GM19455 (cell line): ENCODE measurements around the gene CLSTN2.

Source experiments
- ATAC-seq: cut with Tn5 transposase; IDR thresholded peaks from one replicate; pipeline ENCODE4 v1.9.1; 2021; ENCODE audit not compliant: unreplicated experiment

The CLSTN2 gene

DNA sequence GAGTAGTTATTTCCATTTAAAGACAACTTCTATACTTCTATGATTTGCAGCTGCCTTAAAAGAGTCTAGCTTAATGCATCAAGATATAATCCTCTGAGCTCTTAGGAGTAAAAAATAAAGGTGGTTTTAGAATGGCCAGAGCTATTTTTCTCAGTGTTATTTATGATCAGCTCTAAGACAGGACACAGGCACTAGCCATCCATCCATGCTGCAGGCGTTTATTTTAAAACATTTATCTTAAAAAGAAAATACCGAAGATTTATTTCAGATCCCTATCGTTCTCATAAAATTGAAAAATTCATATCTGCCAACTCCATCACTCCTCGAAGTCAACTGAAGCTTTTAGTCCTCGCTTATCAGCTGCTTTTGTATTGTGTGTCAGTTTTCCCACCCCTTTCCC, 243.5 kb downstream of the CLSTN2 start:
- ATAC-seq = no peak

DNA sequence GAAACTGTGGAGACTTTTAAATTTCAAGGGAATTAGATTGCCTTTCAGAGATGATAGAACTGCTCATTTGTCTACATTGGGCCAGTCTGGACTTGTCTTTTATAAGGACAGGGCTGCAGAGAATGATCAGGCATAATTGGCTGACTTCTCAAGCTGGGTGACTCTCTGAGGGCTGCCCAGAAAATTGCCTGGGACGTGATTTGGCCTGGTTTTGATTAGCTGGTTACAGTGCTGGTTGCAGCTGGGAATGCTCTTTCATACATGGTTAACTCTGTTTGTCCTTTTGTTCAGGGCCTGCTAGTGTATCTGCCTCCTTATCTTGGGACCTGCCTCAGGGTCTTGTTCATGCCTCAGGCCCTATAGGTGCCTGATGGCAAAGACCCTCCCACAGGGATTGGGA, 245.6 kb downstream of the CLSTN2 start:
- ATAC-seq = no peak

DNA sequence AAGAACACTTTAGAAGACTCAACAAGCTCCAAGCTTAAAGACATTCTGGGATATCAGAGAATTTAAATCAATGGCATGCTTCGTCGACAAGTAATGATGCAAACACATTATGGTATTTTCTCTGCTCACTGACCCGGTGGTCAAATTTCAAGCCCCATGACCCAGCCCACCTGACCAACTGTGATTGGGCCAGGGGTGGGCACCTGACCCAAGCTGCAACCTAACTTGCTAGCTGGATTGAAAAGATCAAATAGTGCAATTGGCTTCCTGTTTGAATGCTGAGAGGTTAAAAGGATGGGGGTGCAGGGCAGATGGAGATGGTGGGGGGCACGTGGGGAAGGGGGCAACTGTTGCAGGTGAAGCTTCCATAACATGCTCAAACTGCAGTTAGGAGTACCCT, 250.4 kb downstream of the CLSTN2 start:
- no peak for ATAC-seq

DNA sequence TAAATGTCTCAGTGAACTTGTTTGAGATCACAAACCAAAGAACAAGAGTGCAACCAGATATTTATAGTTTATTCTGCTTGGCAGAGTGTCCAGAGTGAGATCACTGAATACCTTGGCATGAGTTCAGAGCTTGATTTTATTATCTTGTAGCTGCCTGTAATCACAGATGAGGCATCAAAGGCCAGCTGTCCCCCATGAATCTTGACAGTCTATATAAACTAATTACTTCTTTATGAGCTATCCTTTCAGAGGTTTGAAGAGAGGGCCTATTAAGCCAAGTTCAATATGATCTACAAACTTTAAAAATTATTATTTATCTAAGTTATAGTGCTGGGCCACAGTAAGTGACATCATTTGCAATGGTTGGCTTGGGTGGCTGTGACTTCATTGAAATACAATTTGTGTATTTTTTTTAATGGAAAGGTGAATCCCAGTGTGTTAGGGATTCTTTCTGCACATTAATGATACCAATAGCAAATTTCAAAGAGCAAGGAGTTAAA, 251.5 kb downstream of the CLSTN2 start:
- ATAC-seq = no peak

DNA sequence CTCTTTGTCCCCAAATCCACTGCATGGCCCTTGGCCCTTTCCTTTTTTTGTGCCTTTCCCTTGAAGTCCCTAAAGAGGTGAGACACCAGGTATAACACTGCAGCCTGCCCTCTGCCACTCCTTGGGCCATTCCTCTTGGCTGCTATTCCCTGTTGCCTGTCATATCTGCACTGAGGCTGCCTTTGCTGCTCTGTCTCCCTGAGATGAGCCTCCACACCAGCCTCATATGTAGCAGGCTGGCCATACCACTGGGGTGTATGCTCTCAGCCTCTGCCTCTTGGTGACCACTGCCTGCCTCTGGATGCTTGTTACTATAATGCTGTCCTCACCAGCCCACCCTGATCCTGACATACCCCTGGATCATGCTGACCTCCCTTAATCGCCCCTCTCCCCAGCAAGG, 252.0 kb downstream of the CLSTN2 start:
- no peak for ATAC-seq

DNA sequence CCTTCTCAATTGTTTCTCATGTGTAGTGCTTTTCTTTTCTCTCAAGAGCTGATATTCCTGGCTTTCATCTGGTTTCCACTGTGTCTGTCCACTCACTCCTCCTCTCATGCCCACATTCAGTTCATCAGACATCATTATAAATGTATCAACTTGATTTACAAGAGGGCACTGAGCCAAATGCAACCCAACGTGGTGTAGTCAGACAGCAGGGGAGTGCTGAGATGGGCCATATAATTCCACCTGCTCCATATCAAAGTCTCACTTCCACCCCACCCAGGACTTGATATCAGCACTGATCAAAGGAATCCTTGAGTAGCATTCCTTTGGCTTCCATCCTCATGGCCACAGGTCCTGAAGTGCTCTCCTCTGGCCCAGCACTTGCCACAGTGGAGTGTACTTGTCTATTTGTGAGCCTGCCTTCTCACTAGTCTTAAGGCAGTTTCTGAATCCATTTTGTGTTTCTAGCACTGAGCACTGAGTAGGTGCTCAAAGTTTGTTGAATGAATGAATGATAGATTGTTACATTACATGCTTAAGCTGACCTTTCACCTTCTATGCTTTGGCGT, 252.8 kb downstream of the CLSTN2 start:
- no peak for ATAC-seq

DNA sequence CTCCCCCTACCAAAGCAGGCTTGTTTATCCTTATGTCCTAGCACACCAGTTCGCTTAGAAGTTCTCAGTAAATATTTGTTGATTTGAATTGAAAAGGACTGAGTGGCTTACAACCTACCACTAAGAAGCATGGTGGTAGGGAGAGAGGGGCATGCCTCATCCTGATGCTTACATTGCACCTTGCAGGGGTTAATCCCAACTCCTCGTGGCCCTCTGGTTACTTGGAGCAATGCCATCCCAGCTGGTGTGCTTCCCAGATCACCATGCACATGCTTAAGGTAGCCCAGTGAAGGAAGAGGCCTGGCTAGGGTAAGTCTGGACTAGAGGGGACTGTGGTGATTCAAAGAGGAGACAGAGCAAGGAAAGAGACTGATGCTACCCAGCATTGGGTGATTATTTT, 253.3 kb downstream of the CLSTN2 start:
- ATAC-seq = no peak

DNA sequence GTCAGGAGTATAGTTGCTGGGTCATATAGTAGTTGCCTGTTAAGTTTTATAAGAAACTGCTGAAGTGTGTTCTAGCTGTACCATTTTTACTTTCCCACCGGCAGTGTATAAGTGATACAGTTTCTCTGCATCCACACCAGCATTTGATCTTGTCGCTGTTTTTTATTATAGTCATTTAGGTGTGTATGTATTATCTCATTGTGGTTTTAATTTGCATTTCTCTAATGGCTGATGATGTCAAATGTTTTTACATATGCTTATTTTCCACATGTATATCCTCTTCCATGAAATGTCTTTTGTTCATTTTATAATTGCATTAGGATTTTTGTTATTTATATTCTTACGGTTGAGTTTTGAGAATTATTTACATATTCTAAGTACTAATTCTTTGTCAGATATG, 254.3 kb downstream of the CLSTN2 start:
- no peak for ATAC-seq

DNA sequence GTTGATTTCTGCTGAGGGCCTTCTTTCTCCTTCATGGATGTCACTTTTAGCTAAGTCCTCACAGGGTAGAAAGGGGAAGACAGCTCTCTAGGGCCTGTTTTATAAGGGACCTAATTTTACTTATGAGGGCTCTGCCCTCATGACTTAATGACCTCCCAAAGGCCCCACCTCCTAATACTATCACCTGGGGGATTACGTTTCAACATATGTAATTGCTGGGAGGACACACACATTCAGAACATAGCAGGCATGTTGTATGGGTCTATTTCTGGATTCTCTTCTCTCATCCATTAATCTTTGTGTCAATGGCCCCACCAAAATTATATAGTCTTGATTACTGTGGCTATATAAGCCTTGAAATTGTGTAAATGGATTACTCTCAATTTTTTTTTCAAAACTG, 255.0 kb downstream of the CLSTN2 start:
- ATAC-seq = no peak

DNA sequence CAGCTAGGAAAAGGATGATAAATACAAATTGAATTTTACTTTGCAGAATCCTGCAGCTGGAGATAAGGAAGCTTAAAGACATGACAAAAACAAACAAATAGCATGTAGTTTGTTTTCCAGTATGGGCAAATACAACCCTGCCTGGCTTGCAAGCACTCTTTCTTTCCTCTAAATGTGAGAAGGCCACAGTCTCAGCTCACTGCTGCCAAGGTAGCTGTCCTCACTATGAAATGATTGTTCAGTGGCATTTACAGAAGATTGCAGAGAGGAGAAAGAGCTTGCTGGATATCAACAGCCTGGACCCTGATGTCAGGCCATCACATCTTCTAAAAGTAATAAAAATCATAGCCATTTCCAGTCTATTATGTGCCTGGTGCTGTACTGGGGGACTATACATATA, 262.0 kb downstream of the CLSTN2 start:
- no peak for ATAC-seq

DNA sequence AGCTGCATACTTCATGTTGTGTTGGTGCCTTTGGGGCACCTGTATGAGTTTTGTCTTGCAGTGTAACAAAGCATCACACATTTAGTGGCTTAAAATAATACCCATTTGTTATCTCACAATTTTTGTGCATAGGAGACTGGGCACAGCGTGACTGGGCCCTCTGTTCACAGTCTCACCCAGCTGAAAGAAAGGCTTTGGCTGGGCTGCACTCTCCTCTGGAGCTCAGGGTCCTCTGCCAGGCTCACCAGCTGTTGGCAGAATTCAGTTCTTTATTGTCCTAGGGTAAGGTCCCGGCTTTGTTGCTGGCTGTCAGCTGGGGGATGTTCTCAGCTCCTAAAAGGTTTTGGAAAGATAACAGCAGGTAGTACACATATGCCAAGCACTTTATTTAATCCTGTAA, 263.3 kb downstream of the CLSTN2 start:
- no peak for ATAC-seq

DNA sequence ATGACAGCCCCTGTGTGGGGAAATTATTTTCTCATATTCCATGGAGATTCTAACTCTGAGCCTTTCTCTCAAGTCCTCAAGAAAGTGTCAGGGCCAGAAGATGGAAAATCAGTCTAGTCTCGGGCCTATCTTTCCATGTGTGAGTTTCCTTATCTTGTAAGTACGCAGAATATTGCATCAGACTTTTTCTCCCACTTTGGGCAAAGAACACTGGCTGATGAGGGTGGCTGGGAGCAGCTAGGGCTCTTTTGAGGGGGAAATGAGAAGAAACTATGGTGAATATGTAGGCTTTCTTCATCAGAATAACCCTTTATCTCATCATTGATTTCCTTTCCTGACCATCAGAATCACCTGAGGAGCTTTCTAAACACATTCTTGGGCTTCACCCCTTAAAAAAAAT, 264.0 kb downstream of the CLSTN2 start:
- no peak for ATAC-seq

DNA sequence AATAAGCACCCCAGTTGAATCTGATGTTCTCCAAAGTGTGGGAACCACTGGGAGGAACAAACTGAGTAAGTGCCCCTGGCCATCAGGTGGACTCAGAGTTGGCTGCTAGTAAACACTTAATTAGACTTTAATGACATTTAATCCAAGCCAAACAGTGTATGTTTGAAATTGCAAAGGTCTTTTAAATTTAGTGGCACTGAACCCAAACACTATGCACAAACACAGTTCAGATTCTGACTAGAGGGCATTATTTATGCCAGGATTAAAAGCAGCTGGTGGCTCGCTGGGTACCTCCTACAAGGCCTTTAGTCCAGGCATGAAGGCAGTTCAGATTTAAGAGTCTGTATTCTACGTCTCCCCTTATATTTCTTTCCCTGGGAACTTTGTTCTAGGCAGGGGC, 264.8 kb downstream of the CLSTN2 start:
- ATAC-seq = no peak

DNA sequence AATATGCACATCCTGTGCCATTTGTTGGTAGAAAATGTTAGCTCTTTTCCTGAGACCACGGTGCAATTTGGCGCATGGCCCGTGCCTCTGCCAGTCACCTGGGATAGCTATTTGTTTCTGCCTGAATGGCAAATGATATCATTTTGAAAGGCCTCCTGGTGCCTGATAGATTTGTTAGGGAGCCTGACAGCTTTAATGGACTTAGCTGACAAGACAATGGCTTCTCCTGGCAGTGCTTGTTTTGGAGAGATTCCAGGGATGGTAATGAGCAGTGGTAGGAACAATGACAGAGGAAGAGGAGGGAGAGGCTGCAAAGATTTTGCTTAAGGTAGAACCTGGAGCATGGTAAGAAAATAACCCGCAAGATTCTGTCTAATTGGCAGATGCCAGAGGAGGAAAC, 268.5 kb downstream of the CLSTN2 start:
- ATAC-seq = no peak

DNA sequence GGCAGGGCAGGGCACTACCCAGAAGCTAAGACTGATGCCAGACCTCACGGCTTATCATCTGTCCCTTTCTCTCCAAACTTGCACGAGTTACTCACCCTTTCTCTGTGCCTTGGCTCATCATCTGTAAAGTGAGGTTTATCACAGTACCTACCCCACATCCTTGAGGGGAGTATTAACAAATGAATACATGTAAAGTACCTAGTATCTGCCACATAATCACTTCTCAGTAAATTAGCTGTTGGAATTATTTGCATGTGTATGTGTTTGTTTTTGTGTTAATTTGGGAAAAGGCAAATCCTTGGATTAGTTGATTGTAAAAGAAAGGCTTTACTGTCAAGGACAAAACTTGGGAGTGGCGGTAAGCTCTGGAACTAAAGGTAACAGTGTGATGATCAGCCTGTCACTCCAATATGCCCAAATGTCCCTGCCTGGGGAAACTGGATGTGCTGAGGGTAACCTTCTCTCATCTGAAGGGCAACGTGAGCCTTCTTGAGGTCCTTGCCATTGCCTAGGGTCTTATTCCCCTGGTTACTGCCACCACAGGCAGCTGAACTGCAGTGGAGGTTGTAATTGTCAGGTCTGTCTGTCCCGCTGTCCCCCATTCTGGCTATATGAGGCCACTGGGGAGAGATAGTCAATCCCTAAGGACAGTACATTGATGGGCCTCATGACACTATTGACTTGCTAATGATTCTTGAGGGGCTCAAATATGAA, 269.4 kb downstream of the CLSTN2 start:
- no peak for ATAC-seq

DNA sequence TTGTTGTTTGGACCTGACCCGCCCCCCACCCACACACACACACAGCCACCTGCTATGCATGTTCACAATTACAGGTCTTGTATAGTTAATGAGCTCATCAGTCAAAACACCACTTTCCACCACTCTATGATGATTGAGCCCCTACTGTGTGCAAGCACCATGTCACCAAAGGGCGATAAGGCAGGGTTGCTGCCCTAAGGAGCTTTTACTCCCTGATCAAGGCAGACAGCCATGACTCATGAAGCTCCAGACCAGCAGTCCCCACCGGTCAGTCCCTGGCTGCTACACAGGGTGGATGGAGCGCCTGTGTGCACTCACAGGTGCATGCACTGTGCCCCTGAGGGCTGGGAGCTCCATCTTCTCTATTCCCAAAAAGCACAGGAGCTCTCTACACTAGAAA, 270.6 kb downstream of the CLSTN2 start:
- no peak for ATAC-seq

DNA sequence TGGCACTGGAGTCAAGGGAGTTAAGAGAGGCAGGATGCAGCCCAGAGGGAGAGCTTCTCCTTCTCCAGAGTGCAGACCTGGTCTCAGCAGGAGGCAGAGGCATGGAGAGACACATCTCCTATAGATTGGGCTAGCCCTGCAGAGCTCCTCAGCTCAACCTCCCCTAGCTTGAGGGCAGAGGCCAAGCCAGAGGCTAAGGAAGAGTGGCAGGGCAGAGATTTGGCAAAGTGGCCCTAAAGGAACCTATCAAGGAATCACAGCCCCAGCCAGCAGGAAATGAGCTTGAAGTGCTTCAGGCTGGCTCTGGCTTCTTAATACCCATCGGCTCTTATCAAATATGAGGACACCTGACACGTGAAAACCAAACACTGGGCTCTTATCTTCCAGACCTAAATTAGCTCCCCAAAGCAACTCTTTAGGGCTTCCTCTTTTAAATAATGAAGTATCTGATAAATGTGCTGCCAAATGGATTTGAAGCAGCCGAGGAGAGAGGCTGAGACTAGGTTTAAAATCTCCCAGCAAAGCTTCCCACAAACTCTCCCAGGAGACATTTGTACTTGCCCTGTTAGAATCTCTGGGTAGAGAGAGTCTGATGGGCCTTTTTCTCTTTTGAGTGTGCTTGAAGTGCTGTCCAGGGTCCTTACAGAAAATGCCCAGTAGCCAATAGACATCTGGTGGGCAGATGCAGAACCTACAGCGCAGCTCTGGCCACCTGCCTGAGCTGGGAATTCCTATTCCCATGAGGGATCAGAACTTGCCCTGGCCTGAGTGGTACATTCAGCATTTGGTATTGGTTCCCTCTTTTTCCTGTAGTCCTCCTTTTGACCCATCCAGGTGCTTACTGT, 271.4 kb downstream of the CLSTN2 start:
- no peak for ATAC-seq

DNA sequence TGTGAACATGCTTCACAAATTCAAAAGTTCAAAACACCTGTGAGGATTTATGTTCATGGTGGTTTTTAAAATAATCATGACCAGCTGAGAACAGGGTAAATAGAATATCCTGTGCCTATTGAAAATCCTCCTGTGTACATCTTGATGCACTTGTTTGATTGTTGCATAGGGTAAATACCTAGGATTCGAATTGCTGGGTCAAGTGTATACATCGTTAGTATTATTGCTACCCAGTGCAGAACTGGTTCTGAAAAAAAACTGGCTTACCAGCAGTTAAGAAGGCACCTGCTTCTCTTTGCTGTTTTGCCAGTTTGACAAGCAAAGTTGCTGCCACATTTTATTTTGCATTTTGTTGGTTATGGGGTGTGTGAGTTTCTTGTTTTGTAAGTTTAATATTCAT, 272.6 kb downstream of the CLSTN2 start:
- no peak for ATAC-seq

DNA sequence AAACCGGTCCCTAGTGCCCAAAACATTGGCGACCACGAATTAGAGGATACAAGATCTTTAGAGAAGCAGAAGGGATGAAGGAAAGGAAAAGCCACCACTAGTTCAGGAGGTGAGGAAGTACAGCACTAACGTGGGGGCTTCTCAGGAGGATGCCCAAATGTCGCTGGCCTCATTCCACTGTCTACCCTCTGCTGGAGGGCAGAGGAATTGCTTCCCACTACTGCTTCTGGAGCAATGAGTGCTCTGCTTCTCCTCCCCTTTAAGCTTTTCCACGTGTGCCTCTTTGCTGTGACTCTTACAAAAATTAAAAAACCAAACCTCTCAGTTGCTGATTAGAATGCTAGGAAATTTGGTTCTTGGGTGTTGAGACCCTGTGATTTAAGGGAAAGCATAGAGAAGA, 281.3 kb downstream of the CLSTN2 start:
- ATAC-seq = no peak

DNA sequence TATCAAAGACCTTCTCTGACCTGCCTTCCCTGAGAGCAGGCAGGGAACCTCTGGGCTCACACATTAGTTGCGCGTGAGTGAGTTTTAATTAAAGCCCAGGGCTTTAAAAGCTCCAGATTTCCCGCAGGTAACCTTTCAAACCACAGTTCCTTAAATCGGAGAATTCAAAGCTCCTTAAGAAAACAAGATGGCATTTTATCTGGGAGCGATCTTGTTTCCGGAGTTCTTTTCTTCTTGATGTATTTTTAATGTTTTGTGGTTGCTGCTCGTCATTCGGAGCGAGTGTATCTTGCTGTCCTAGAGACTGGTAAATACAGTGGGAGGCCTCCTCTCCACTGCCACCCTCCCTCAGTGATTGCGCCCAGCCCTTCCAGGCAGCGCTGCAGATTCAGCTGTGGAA, 284.3 kb downstream of the CLSTN2 start:
- ATAC-seq = no peak

DNA sequence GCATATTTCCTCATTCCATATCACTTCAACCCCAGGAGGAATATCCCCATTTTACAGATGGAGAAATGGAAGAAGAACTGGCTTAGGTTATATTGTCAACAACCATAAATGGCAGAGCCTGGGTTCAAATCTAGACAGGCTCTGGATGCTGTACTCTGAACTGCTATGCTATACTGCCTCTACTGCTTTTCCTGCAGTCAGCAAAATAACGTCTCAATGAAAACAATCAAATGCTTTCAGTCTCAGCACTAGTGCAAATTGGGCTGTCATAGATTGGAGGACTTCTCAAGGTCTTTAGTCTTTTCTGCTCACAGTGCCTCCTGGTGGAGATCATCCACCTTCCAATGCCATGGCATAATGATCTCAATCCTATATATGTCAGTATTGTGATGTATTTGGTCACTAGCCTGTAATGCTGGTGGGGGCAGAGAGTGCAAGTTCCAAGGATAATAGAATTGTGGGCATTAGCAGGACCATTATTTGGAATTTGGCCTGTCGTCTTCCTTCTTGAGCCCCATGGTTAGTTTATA, 285.0 kb downstream of the CLSTN2 start:
- no peak for ATAC-seq

DNA sequence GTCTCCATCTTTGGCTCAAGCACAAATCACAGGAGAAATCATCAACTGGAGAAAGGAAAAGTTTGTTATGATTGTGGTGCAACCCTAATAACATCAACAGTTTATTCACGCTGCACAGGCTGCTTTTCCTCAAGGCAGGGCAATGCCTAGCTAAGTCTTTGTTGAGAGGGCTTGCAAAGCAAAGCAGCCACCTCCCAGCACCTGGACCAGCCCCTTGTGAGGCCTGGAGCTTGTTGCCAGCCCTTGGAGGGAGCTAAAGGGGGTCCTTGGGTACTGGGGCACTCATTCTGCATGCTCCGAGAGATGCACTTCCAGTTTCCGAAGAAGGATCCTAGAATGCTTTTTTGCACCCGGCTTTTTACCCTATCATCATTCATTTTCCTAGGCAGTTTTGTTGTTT, 288.2 kb downstream of the CLSTN2 start:
- no peak for ATAC-seq
